ENCODE measurements around the gene TNFRSF6B.

Gene TNFRSF6B

DNA sequence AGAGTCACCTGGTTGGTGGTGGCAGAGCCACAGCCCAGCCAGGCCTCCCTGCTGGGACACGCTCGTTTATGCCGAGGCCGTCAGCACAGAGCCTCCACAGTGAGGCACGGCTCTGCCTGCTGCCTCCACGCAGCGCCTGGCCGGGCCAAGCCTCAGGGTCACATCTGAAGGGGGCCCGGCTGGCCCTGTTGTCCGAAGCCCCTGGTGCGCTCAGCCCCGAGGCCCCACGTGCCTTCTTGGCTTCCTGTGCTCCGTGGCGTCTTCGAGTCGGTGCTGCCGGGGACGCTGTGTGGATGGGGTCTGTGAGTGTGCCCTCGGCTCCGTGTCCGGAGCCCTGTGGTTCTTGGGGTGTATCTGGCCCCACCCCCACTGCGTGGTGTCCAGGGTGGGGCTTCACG is 10.4 kb upstream of the TNFRSF6B start:
- DNase-seq: no peak

DNA sequence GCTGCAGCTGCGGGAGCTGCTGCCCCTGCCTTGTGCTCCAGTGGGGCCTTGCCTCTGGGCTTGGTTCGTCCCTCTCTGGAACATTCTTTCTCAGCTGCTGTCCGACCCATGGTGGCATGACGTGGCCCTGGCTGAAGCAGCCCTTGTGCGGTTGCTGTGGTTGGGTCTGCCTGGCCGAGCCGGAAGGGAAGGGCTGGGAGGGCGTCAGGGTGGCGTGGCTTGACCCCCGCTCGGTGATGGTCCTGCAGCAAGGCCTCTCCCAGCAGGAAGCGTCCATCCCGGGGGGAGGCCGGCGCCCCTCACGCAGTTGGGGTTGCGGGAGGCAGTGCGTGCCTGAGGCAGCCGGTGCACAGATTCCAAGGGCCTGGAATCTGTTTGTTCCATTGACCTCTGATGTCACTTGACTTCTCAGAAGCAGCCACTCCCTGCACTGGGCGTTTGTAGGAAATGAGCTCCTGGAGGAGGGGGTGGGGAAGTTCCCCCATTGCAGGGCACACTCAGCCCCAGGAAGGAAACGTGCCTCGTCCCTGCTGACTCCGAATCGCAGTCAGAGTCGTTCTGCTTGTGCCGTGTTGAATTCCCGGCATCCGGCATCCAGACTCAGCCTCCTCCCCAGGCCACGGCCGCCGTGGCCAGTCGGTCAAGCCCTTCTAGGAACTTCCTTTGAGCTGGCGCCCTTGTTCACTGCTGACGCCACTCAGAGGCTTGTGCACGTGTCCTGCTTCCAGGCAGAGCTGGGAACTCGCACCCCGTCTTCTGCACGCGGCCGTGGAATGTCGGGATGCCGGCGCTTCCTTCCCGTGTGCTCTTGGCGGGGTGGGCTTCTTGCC is 9.7 kb upstream of the TNFRSF6B start:
- TF ChIP-seq GATA1 (IDR thresholded peaks at IDR 0.05; ENCODE audit: low read depth, low read length): no peak
- TF ChIP-seq POLR2A (IDR thresholded peaks at IDR 0.05; ENCODE audit: low read length): no peak
- peak; percentile 28 to 36 for DNase-seq

More for the DNA sequence above, 10.4 kb upstream of the TNFRSF6B start:
- no peak for TF ChIP-seq POLR2A (IDR thresholded peaks at IDR 0.05; ENCODE audit: low read length)
- no peak for TF ChIP-seq GATA1 (IDR thresholded peaks at IDR 0.05; ENCODE audit: low read depth, low read length)

DNA sequence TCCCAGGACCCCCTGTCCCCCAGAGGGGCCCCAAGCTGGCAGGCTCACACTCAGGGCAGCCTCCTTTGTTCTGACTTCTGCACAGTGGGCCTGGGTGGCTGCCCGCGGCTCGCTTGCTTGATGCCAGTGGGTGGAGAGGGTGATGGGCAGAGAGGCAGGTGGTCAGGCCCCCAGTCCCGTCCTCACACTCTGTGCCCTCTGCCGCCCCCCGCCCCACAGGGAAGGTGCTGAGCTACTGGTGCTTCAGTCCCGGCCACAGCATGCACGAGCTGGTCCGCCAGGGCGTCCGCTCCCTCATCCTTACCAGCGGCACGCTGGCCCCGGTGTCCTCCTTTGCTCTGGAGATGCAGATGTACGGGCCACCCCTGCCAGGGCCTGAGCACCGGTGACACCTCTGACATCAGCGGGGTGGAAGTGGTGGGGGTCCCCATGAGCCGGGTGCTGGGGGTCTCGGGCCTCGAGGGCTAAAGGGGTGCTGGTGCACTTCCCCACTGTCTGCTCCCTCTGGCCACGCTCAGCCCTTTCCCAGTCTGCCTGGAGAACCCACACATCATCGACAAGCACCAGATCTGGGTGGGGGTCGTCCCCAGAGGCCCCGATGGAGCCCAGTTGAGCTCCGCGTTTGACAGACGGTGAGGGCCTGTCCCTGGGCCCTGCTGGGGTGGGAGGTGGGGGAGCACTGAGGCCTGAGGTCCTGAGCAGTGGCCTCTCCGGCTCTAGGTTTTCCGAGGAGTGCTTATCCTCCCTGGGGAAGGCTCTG is 8.9 kb upstream of the TNFRSF6B start:
- TF ChIP-seq GATA1 (IDR thresholded peaks at IDR 0.05; ENCODE audit: low read depth, low read length): no peak
- no peak for TF ChIP-seq POLR2A (IDR thresholded peaks at IDR 0.05; ENCODE audit: low read length)
- no peak for DNase-seq

DNA sequence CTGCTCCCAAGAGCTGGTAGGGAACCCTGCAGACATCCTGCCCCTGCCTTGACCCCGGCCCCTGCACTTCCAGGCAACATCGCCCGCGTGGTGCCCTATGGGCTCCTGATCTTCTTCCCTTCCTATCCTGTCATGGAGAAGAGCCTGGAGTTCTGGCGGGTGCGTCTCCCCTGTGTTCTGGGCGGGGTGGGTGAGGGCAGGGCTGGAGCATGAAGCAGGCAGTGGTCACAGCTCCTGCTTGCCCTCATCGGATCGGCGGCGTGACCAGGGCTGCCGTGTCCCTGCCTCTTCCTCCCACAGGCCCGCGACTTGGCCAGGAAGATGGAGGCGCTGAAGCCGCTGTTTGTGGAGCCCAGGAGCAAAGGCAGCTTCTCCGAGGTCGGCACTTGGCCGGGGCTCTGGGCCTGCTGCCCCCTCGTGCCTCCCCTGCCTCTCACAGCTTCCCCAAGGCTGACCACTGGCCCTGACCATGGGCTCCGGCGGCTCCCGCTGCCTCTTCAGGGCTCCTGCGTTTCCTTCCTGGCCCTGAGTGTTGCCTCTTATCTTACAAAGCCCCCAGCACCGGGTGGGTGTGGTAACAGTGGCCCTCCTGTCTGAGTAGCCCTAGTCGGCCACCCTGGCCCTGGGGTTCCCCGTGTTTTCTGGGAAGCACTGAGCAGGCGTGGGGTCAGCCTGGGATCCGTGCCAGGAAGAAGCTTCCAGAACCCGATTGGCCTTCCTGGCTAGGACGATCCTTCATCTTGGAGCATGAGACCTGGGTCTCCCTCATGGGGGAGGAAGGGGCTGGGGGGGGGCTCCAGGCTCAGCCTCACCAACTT is 8.0 kb upstream of the TNFRSF6B start:
- no peak for DNase-seq
- TF ChIP-seq GATA1 (IDR thresholded peaks at IDR 0.05; ENCODE audit: low read depth, low read length) (no peak), POLR2A (IDR thresholded peaks at IDR 0.05; ENCODE audit: low read length) (no peak)

DNA sequence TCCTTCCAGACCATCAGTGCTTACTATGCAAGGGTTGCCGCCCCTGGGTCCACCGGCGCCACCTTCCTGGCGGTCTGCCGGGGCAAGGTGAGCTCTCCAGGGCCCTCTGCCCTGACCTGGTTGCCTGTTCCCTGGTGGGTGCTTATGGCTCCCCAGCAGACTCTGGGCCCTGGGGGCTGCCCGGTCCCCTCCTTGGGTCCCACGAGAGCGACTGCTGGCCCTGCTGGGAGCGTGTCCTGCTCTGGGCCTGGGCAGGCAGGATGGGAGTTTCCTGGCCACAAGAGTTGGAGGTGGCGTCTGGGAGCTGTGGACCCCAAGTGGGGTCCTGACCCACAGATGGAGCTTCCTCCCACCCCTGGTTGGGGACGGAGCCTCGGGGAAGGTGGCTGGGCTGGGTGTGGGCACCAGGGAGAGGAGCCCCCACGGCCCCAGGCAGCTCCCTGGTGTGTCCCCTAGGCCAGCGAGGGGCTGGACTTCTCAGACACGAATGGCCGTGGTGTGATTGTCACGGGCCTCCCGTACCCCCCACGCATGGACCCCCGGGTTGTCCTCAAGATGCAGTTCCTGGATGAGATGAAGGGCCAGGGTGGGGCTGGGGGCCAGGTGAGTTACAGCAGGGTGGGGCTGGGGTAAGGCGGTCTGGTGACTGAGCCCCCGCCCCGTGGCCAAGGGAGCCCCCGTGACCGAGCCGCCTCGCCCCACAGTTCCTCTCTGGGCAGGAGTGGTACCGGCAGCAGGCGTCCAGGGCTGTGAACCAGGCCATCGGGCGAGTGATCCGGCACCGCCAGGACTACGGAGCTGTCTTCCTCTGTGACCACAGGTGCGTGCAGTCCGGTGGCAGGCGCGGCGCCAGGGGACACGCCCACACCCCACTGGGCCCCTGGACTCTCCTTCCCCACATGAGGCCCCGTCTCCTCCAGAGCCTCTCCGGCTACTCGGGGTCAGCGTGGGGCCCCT is 7.1 kb upstream of the TNFRSF6B start:
- no peak for TF ChIP-seq POLR2A (IDR thresholded peaks at IDR 0.05; ENCODE audit: low read length)
- no peak for DNase-seq

DNA sequence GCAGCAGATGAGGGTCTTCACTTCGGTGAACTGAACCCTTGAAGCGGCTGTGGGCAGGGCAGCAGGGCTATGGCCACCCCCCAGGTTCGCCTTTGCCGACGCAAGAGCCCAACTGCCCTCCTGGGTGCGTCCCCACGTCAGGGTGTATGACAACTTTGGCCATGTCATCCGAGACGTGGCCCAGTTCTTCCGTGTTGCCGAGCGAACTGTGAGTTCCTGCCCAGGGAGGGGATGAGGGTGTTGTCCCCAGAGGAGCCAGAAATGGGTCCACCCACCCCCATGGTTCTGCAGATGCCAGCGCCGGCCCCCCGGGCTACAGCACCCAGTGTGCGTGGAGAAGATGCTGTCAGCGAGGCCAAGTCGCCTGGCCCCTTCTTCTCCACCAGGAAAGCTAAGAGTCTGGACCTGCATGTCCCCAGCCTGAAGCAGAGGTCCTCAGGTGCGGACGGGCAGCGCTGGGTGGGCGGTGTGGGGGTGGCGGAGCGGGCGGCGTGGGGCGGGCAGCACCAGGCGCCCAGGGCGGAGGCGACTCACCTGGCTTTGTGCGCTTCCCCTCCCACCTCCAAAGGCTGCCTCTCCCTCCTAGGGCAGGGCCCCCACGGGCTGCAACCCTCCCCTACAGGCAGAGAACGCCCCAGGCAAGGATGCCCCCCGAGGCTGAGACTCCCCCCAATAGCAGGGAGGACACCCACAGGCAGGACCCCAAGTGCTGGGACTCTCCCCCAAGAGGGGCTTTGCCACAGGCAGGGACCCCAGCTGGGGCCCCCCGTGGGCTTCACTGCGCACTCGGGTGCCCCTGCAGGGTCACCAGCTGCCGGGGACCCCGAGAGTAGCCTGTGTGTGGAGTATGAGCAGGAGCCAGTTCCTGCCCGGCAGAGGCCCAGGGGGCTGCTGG is 6.2 kb upstream of the TNFRSF6B start:
- TF ChIP-seq POLR2A (IDR thresholded peaks at IDR 0.05; ENCODE audit: low read length): no peak
- no peak for TF ChIP-seq GATA1 (IDR thresholded peaks at IDR 0.05; ENCODE audit: low read depth, low read length)
- DNase-seq: no peak

DNA sequence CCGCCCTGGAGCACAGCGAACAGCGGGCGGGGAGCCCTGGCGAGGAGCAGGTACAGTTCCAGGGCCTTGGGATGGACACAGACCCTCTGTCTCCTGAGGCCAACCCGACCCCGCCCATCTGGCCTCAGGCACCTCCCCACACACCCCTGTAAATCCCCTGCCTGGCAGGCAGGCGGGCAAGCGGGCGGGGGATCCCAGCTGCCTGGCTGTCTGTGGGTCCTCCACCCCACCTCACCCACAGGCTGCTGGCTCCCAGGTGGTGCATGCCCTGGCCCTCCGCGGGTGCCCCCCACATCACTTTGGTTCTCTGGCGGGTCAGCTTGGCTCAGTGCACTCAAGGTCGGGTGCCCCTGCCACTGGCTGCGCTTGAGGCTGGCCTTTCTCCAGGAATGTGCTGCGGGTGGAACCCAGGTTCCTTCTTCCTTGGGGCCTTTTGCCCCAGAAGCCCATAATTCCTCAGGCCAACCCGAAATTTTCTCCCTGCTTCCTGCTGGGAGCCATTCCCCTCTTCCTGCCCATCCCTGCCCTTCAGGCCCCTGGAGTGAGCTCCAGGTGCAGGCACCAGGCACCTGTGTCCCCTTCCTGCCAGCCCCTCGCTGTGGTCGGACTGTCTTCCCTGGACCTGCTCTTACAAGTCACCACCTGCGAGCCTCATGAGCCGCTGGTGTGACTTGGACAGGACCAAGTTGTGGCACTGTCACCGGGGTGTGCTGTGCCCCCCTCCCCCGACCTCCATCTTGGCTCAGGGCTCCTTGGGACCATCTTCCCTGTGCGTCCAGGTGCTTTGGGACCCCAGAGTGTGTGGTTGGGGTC is 5.3 kb upstream of the TNFRSF6B start:
- TF ChIP-seq GATA1 (IDR thresholded peaks at IDR 0.05; ENCODE audit: low read depth, low read length) (no peak), POLR2A (IDR thresholded peaks at IDR 0.05; ENCODE audit: low read length) (no peak)
- no peak for DNase-seq

DNA sequence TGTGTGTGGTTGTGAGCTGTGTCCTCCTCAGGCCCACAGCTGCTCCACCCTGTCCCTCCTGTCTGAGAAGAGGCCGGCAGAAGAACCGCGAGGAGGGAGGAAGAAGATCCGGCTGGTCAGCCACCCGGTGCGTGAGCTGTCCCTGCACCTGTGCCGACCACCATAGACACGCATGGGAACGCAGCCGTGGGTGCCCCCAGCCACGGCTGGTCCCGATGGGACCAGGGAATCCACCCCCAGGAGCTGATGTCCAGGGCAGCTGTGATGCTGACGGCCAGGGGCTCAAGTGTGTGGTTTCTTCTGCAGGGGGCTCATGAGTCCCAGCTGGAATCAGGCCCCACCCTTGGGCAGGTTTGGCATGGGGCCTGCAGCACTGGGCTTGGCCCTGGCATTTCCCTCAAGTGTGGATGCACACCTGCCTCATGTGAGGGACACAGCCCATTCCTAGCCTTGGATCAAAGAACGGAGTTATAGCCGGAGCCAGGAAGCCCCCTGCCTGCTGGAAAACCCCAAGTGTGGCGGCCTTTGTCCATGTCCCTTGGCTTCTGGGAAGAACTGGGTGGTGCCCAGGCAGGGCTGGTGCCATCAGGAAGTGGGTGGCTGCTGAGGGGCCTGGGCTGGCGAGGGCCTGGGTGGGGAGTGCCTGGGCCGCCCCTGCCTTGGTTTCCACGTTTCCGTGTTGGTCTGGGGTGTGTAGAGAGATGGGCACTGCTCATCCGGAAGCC is 4.6 kb upstream of the TNFRSF6B start:
- no peak for TF ChIP-seq GATA1 (IDR thresholded peaks at IDR 0.05; ENCODE audit: low read depth, low read length)
- no peak for TF ChIP-seq POLR2A (IDR thresholded peaks at IDR 0.05; ENCODE audit: low read length)
- no peak for DNase-seq

DNA sequence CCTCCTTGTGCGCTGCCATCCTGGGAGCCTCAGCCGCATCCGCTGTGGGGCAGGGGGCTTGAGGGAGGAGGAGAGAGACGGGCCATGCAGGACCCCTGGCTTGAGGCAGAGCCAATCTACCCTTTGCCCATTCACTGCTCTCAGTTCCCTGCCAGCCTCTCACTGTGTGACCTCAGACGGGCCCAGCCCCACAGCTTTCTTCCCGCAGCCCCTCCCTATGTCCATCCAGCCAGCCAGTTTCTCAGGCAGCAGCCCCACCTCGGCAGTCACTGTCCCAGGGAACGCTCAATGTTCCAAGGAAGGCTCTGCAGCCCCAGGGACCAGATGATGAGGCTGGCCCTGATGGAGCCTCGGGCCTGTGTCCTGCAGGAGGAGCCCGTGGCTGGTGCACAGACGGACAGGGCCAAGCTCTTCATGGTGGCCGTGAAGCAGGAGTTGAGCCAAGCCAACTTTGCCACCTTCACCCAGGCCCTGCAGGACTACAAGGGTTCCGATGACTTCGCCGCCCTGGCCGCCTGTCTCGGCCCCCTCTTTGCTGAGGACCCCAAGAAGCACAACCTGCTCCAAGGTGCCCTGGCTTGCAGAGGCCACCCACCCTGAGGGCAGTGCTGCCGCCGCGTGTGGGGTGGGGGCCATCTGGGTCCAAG is 3.9 kb upstream of the TNFRSF6B start:
- no peak for TF ChIP-seq GATA1 (IDR thresholded peaks at IDR 0.05; ENCODE audit: low read depth, low read length)
- TF ChIP-seq POLR2A (IDR thresholded peaks at IDR 0.05; ENCODE audit: low read length): no peak
- no peak for DNase-seq

DNA sequence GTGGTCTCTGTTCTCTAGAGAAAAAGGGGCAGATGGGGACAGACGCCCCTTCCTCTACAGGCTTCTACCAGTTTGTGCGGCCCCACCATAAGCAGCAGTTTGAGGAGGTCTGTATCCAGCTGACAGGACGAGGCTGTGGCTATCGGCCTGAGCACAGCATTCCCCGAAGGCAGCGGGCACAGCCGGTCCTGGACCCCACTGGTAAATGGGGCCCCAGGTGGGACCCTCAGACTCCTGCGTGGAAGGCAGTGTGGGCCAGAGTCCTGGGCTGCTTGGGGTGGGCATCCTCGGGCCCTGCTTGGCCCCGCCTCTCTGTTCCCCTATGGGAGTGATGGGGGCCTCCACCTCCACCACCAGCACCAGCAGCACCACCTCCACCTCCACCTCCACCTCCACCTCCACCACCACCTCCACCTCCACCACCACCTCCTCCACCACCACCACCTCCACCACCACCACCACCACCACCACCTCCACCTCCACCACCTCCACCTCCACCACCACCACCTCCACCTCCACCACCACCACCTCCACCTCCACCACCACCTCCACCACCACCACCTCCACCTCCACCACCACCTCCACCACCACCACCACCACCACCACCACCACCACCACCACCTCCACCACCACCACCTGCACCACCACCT is 3.2 kb upstream of the TNFRSF6B start:
- TF ChIP-seq GATA1 (IDR thresholded peaks at IDR 0.05; ENCODE audit: low read depth, low read length): no peak
- TF ChIP-seq POLR2A (IDR thresholded peaks at IDR 0.05; ENCODE audit: low read length): no peak

More for the DNA sequence above, 3.2 kb upstream of the TNFRSF6B start:
- no peak for DNase-seq

Measured in erythroblast (primary cell).